GM19238 (cell line): ENCODE measurements around the gene NOTCH2.

Experiments
- DNase-seq: peaks from one replicate; pipeline ENCODE4 v3.0.0; 2011; ENCODE audit warnings: low spot score; ENCODE audit not compliant: insufficient read length

The NOTCH2 gene

DNA sequence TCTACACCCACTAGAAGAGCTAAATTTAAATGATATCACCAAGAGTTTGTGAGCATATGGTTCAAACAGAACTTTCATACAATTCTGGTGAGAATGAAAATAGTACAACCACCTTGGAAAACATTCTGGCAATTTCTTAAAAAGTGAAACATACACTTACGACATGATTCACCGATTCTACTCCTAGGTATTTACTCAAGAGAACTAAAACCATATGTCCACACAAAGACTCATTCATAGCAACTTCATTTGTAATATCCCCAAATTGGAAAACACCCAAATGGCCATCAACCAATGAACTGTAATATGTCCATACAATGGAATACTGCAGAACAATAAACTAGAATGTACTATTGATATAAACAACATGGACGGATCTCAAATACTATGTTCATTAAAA is 122.0 kb downstream of the NOTCH2 start:
- no peak for DNase-seq

DNA sequence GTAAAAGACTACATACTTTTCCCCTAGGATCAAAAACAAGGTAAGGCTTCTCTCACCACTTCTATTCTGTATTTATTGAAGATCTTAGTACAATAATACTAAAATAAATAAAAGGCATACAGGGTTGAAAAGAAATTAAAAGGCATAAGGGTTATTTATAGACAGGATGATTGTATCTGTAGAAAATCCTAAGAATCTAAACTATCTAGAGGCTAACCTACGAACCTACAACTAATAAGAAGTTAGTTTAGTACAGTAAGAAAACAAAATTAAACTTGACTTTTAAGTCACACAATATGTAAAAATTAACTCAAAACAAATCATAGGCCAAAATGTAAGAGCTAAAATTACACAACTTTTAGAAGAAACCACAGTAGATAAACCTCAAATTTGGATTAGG is 122.7 kb downstream of the NOTCH2 start:
- no peak for DNase-seq

DNA sequence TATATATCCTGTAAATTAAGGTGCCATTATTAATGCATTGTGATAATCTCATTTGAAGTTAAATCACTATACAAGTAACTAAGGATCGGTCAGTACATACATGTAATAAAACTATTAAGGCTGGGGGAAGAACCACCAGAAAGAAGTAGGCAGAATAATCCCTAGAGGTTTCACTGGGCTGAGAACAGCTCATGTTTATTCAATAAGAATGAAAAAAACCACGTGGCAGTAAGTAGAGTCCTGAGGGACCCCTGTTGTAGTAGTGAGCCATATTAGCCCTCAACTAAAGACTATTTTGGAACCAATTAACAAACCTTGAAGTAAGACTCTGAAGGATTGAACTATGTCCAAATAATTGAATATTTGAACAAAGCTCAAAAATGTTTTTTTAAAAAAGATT is 126.2 kb downstream of the NOTCH2 start:
- no peak for DNase-seq

DNA sequence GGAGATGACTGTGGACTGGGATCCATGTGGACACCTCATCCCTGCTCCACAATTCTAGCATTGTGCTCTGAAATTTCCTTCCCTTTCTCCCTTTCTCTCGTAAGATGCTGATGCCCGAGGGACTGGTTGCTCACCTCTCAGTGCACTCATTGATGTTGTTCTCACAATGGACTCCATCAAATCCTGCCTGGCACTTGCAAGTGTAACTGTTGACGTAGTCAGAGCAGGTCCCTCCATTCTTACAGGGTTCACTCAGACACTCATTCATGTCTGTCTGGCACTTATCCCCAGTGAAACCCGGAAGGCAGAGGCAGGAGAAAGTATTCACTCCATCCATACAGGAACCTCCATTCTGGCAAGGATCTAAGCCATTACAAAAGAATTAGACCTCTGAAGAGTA is 128.1 kb downstream of the NOTCH2 start:
- DNase-seq: no peak

DNA sequence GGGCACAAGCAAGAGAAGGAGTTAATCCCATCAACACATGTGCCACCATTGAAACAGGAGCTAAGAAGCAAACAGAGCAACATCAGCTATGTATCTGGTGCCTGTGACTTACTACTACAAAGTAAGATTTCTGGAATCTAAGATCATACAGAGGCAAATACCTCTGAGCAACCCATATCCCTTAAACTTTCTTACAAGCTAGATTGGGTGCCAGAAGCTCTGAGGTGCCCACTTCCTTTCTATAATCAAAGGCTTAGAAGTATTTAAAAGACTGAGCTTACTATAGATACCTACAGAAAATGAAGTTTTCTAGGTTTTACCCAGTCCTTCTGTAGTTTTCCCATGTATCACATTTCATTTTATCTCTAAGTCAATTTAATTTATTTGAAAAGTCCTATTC is 128.8 kb downstream of the NOTCH2 start:
- DNase-seq: no peak

DNA sequence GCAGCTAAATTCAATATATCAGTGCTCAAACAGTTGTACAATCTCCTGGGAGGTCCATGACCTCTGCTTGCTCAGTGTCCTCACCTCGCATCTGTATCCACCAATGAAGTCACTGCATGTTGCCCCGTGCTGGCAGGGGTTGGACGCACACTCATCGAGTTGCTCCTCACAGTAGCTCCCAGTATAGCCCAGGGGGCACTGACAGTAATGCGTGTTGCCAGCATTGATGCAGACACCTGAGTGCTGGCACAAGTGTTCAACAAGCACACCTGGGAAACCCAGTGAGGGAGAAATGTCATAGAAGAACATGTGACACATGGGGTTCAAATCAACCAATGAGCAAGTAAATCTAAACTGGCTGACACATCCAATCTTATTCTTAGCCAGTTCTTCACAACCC is 132.3 kb downstream of the NOTCH2 start:
- no peak for DNase-seq

DNA sequence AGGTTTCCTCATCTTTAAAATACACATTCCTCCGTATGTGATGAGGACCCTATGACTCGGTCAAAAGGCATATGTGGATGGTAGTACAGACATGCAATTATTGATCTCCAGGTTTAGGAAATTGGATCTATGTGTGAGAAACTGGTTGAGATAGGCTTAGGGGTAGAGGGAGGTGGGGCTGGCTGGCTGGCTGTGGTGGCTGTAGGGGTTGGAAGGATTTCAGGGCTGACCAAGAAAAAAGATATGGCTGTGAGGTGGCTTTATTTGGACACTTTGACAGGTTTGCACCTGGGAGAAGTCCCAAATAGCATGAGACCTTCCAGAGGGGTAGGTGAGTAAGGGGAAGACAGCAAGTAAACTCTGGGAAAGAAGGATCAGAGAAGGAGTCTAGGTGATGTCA is 133.5 kb downstream of the NOTCH2 start:
- DNase-seq: no peak

DNA sequence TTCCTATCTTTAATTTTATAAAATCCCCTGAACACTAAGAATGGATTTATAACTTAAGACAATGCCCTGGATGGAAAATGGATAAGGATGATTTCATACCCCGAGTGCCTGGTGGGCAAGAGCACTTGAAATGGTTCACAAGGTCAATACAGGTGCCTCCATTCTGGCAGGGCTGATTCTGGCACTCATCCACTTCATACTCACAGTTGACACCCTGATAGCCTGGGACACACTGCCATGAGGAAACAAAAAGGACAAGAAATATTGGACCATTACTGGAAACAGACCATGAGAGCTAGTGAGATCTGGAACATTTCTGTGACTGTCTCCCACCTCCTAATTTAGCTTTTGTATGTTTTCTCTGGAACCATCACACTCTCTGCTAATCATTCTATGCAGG is 134.1 kb downstream of the NOTCH2 start:
- no peak for DNase-seq

DNA sequence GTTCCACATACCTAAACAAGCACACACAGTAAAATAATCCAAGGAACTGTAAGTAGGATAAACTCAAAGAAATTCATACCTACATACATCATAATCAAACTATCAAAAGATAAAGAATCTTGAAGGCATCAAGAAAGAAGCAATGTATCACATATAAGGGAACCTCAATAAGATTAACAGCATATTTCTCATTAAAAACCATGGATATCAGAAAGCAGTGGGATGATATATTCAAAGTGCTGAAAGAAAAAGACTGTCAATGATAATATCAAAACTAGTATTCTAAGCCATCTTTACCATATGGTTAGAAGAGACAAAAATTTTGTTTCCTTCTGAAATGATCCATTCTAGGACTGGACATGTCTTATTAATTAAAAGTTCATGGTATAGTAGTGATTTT is 136.1 kb downstream of the NOTCH2 start:
- DNase-seq: no peak

DNA sequence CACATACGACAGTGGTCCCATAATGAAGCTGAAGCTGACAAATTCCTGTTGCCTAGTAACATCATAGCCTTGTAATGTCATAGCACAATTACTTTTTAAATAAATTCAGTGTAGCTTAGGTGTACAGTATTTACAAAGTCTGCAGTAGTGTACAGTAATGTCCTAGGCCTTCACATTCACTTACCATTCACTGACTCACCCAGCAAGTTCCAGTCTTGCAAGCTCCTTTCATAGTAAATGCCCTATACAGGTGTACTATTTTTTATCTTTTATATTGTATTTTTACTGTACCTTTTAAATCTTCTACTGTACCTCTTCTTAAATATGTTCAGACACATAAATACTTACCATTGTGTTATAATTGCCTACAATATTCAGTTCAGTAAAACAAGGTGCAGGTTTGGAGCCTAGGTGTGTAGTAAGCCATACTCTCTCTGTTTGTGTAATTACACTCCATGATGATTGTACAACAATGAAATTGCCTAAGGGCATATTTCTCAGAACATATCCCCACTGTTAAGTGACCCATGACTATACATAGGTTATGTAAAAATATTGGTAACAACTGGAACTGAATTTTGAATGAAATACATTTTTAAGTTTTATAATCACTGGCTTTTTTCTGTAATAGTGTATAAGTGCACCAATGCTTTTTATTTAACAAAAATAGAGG is 139.7 kb downstream of the NOTCH2 start:
- no peak for DNase-seq

DNA sequence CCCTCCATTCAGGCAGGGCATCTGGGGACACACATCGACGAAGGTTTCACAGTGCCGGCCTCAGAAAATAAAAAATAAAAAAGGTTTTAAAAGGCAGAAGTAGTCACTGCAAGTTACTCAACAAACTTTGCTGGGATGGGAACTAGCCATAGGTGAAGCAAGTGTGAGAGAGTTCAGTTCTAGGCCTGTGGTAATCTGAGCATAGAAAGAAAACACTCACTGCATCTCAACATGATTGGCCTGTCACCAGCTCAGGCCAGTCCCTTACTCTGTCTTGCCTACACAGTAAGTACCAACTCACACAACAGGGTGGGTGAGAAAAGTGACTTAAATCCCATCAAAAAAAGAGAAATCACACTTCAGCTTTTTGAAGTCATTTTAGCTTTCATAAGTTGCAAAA is 142.9 kb downstream of the NOTCH2 start:
- DNase-seq: no peak

DNA sequence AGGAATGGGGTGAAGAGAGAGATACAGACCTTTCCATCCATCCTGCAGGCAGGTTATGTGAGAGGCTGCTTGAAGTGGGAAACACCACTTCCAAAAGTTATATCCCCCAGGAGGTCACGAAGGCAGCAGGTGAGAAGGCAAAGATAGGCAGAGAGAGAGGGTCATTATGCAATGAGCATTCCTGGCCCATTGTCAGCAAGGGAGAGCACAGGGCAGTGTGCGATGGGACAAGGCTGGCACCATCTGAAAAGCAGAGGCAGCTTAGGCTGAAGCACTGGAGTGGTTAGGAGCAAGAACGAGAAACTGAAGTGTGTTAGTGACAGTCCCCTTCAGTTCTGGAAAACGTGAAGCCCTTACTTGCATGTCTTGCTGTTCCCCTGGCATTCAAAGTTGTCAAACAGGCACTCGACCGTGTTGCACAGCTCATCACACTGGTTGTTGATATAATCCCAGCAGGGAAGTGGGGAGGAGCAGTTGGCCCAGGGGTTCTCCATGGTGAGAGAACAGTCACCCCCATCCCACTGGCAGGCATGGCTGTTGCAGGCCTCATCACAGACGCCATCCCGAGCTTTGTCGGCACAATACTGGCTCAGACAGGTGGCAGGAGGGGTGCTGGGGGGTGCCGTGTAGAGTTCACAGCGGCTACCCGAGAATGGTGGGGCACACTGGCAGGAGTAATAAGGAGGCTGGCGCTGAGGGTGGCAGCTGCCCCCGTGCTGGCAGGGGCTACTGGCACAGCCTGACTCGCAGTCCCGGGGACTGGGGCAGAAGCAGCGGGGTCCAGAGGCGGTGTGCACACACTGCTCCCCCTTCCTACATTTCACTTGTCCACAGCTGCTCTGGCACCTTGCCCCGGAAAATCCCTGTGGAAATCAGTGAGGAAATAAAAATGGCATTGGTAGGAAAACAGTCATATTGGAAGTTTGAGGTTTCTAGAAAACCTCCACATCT is 144.2 kb downstream of the NOTCH2 start:
- no peak for DNase-seq

DNA sequence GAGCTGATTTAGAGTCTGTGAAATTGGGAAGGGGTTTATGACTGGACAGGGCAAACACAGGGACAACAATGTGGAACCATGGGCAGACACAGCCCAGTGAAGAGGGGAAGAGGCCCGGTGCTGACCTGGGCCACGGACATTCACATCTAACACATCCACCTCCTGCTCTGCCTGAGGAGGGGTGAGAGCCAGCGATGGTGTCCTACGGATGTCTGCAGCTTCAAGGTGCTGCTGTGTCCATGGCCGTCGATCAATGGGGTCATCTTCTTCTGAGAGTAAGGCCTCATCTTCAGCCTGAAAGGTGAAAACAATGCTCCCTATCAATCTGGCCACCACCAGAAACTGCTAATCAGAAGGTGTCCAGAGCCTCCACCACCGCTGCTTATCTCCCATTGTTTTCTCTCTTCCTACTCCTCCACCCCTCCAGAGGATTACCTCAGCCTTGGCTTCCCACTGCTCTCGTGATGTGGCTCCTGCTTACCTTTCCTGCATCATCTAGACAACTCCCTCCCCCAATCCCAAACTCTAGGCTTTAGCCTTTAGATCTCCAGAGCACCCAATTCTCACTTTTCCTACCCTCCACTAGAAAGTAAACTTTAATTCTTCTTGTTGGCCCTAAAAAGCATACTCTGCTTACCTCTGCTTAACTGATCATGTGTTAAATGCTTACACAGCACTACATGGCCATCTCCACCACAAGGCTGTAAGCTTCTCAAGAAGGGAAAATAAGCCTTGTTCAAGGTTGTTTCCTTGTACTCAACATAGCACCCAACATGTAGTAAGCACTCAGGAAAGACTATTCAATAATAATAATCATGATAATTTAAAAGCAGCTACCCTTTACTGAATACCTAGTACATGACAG is 149.1 kb downstream of the NOTCH2 start:
- DNase-seq: no peak

DNA sequence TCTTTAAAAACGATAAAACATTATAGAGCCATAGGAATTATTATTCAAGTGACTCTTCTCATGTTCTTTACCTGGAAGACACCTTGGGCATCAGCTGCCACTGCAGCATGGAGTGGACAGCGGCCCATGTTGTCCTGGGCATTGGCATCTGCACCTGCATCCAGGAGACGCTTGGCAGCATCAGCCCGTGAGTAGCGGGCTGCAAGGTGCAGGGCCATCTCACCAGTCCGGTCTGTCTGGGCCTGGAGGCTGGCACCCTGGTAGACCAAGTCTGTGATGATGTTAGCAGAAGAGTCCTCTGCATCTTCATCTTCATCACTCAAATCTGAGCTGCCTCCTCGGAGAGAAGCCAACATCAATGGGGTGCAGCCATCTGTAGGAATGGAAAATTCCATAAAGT is 150.2 kb downstream of the NOTCH2 start:
- DNase-seq: no peak

DNA sequence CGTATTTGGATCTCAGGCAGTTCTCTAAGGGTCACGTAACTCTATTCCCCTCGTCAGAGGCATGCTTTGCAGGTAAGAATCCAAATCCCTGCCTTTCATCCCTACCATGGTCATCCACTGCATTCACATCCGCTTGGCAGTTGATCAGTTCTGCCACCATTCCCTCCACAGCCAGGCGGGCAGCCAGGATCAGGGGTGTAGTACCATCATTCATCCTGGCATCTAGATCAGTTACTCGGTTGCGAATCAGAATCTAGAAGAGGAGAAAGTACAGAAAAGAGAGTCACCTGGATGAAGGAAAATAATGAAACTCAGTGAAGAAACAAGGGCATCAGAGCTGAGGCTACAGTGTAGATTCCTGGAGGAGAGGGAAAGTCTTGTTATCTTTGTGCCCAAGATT is 151.2 kb downstream of the NOTCH2 start:
- DNase-seq: no peak

DNA sequence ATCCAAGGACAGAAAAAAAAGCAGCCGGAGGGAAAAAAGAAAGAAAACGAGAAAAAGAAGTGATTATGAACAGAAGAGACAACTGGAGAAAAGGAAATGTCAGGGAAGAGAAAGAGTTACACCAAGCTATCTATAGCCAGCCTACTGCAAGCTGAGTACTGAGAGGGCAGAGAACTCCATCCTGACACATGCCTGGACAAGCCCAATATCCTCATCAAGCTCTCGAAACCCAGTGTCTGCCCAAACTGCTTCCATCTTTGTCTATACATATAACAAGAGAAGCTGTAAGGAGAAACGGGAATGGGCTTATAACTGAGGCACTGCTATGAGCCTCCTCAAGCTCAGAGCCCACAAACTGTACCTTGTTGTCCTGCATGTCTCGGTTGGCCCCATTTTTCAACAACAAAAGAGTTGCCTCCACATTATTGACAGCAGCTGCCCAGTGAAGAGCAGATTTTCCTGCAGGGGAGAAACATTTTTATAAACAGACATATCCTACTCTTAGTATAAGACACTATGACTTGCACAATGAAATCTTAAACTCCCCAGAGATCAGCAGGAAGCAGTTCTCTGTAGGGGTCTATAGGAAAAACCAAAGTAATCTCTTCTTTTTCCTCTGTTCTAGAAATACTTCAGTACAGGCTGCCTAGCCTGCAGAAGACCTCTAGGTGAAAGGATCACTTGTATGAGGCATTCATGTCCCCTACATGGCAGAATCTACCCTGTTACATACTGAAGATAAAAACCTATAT is 152.0 kb downstream of the NOTCH2 start:
- DNase-seq: no peak

DNA sequence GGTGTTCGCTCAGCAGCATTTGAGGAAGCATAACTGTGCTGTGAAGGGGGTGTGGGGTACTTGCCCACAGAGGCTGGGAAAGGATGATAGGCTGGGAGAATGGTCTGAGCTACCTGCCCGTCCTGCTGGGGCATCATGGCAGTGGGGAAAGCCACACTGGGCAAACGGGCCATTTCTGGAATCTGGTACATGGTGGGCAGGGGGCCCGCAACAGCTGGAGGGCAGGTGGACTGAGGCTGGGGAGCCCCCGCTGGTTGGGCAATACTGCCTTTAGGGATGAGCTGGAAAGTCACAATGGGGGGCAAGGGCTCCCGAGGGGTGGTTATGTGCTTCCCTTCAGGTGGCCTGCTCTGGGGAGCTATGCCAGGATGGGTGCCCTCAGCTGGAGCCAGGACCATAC is 153.9 kb downstream of the NOTCH2 start:
- no peak for DNase-seq

DNA sequence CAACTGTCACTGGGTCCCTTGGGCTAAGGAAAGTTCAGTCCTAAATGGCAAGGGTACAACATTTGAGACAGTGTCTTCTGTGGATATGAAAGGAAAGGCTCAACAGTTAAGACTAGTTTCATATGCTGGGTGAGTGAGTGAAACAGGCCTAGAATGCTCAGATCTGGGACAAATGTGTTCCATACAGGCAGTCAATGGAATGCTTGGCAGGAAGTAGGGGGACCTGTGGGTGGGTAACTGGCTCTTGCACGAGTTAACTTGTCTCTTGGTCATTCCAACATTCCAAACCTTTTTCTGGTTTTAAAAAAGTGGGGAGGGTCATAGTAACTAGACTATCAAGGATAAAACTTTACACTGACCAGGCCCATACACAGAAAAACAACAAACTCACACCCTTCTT is 155.4 kb downstream of the NOTCH2 start:
- DNase-seq: no peak

DNA sequence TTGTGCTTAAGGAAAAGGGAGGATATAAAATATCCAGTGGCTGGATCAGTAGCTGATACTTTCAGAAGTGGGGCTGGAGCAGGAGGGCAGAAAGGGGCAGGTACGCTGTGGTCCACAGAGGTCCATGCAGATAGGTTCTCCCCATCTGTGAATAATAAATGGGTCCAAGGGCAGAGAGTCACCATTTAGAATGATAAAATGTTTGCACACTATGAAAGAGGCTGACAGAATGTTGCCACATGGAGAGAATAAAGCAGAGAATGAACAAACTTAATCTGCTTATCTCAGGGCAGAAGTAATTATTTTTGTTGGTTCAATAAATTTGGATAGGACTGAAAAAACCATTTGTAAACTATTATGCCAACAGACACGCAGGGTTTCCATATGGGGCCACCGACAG is 156.5 kb downstream of the NOTCH2 start:
- no peak for DNase-seq

DNA sequence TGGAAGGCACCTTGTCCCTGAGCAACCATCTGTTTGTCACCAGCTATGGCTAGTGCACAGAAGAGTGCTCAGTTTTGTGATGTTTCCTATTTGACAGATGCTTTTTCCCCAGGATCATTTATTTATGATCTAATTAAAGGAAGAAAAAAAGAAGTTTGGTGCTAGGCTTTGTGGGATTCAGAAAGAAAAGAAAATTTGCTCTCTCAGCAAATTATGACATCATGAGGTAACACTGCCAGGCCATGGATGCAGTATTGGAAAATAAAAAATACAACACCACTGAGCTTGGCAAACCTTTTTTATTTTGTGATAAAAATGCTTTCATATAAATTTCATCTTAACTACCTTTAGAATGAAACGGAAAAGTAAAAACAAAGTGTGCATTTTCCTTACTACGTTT is 157.7 kb downstream of the NOTCH2 start:
- DNase-seq: no peak

DNA sequence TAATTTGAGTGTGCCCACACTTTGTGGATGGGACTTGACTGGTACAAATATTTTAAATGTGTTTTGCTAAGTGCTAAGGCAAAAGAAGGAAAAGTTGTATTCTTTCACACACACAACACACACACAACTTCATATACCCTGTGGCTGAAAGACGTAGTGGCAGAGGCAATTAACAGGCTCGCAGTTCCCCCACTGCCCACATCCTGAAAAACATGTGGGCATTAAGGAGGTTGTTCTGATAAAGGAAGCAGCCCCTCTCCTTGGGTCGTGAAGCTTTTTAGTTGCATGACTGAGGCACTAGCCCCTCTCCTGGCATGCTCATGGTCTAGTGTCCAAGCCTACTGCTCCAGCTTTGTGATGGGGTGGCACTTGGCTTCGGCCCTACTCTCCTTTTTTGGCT is 158.8 kb downstream of the NOTCH2 start:
- no peak for DNase-seq
